UCSD-AML1 (cell line): ENCODE results near the gene CACNG6.
"Not testable (repeated sequence)": the region's sequence is repeated elsewhere in the genome, so short reads cannot be mapped to it uniquely, and the experiment has no call there.

Experiments used
- DNase-seq: peaks from one replicate; lab custom pipeline; 2025; ENCODE audit not compliant: unreplicated experiment; lab: John Stamatoyannopoulos, UW

Gene CACNG6

GRCh38 chr19:53999694-54000093 lies 8.3 kb downstream of the CACNG6 start:
- DNase-seq, result no peak

GRCh38 chr19:54001496-54001895 lies 10.1 kb downstream of the CACNG6 start:
- DNase-seq, result no peak

GRCh38 chr19:54002495-54003315 lies 11.3 kb downstream of the CACNG6 start:
- no peak for DNase-seq

- DNase-seq, result no peak
Observed at GRCh38 chr19:54009440-54009839, 18.0 kb downstream of the CACNG6 start.

GRCh38 chr19:54010474-54010873 lies 19.0 kb downstream of the CACNG6 start:
- DNase-seq, result no peak

- DNase-seq, result no peak
Observed at GRCh38 chr19:54011507-54012211, 20.2 kb downstream of the CACNG6 start.

- DNase-seq, result no peak
Observed at GRCh38 chr19:54013866-54014265, 22.4 kb downstream of the CACNG6 start.

- DNase-seq, result no peak
Observed at GRCh38 chr19:54014920-54015560, 23.6 kb downstream of the CACNG6 start.

GRCh38 chr19:54017261-54017660 lies 25.8 kb downstream of the CACNG6 start:
- DNase-seq, result no peak

GRCh38 chr19:54021363-54021762 lies 29.9 kb downstream of the CACNG6 start:
- no peak for DNase-seq

GRCh38 chr19:54021932-54022331 lies 30.5 kb downstream of the CACNG6 start:
- DNase-seq, result no peak

GRCh38 chr19:54023191-54023590 lies 31.8 kb downstream of the CACNG6 start:
- no peak for DNase-seq

GRCh38 chr19:54024660-54025059 lies 33.2 kb downstream of the CACNG6 start:
- DNase-seq, result no peak

GRCh38 chr19:54026656-54027055 lies 35.2 kb downstream of the CACNG6 start:
- DNase-seq, result no peak

- DNase-seq, result no peak
Observed at GRCh38 chr19:54029301-54029700, 37.9 kb downstream of the CACNG6 start.

- peak; percentile 48 for DNase-seq
Observed at GRCh38 chr19:54029930-54030490, 38.6 kb downstream of the CACNG6 start.

GRCh38 chr19:54030895-54031586 lies 39.6 kb downstream of the CACNG6 start:
- no peak for DNase-seq

- DNase-seq, result no peak
Observed at GRCh38 chr19:54035215-54036178, 44.1 kb downstream of the CACNG6 start.

- not testable (repeated sequence) for DNase-seq
Observed at GRCh38 chr19:54036542-54036941, 45.1 kb downstream of the CACNG6 start.

GRCh38 chr19:54040003-54040402 lies 48.6 kb downstream of the CACNG6 start:
- DNase-seq, result no peak
